Measurements from ENCODE around the gene CMIP.

The CMIP gene

DNA sequence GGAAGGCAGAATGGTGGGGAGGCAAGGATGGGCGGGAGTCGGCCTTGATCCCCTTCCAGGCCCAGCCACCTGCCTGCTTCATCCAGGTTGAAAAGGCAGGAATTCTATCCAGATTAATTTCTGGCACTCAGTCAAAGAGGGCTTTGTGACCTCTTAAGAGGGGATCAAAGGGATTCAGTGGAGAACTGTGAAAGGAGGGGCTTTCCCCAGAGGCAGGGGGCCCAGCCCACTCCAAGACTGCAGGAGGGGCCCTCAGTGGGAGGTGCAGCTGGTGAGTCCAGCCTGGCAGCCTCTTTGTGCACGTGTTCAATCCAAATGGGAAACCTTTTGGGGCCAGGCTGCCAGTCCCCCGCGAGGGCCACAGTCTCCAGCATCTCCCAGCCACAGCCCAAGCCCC is 186.0 kb downstream of the CMIP start:
- H2AFZ ChIP-seq (ENCODE audit: low read length) = no peak overlapping the region
- no peaks in the 10 kb centered on the region for H3K9me3 ChIP-seq (ENCODE audit: insufficient read depth, low read depth, low read length)
- no peak overlapping the region for H3K9ac ChIP-seq (ENCODE audit: low read depth, low read length, poor library complexity, severe bottlenecking)
- H3K36me3 ChIP-seq (ENCODE audit: insufficient read depth, low read length) = no peaks in the 10 kb centered on the region
- no peaks in the 10 kb centered on the region for H3K27me3 ChIP-seq (ENCODE audit: insufficient read depth, low read length, poor library complexity, severe bottlenecking)
- H4K20me1 ChIP-seq (ENCODE audit: insufficient read depth, low read length, poor library complexity, severe bottlenecking) = no peaks in the 10 kb centered on the region
- no peak for TF ChIP-seq EZH2phosphoT487 (IDR thresholded peaks at IDR 0.05; ENCODE audit: borderline replicate concordance)
- TF ChIP-seq, protein P1, sequence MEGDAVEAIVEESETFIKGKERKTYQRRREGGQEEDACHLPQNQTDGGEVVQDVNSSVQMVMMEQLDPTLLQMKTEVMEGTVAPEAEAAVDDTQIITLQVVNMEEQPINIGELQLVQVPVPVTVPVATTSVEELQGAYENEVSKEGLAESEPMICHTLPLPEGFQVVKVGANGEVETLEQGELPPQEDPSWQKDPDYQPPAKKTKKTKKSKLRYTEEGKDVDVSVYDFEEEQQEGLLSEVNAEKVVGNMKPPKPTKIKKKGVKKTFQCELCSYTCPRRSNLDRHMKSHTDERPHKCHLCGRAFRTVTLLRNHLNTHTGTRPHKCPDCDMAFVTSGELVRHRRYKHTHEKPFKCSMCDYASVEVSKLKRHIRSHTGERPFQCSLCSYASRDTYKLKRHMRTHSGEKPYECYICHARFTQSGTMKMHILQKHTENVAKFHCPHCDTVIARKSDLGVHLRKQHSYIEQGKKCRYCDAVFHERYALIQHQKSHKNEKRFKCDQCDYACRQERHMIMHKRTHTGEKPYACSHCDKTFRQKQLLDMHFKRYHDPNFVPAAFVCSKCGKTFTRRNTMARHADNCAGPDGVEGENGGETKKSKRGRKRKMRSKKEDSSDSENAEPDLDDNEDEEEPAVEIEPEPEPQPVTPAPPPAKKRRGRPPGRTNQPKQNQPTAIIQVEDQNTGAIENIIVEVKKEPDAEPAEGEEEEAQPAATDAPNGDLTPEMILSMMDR (conservative IDR thresholded peaks at IDR 0.05; ENCODE audit: low read length) = no peak
- H3K9me2 ChIP-seq (replicated peaks; ENCODE audit: low read depth, low read length) = no peaks in the 10 kb centered on the region
- no peaks in the 10 kb centered on the region for H3F3A ChIP-seq (ENCODE audit: low read depth)
- H3K4me2 ChIP-seq (ENCODE audit: low read depth, low read length, poor library complexity, severe bottlenecking) = no peak overlapping the region
- H3K79me2 ChIP-seq (ENCODE audit: insufficient read depth, low read length) = no peaks in the 10 kb centered on the region
- no peaks in the 10 kb centered on the region for H3K4me1 ChIP-seq (ENCODE audit: insufficient read depth, low read length, poor library complexity, severe bottlenecking)
- H3K4me3 ChIP-seq (ENCODE audit: low read length, poor library complexity, severe bottlenecking) = no peak overlapping the region

DNA sequence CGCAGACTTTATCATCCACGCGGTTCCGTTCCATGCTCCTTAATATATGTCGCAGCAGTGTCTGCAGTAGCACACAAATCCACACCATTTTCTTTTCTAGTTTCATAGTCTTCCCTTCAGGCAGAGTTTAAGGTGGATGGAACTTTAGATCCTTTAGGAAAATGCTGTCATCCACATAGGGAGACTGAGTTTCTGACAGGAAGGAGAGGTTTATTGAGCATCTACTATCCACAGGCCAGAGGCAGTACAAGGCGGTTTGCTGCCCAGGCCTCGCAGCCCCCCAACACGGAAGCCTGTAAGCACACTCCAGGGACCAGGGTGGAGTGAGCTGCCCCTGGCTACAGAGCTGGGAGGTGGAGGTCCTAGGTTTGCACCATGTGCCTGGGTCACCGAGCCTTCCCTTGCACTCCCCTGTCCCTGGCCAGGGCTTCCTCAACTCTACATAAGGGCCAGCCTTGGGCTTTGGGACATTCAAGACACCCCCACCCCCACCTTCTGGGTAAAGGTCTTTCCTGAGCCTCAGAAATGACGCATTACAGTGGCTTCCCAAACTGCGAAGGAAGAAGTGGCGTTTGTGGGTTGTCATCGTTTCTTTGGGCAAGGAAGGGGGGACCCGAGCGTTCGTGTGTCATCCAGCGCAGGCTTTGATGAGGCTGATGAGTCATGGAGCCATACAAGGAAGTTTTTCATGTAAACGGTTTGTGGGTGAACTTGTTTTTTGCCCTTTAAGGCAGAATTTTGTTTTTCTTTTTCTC is 188.0 kb downstream of the CMIP start:
- Histone ChIP-seq H3K4me1 (ENCODE audit: insufficient read depth, low read length, poor library complexity, severe bottlenecking) (no peaks in the 10 kb centered on the region), H3K4me3 (ENCODE audit: low read length, poor library complexity, severe bottlenecking) (no peak overlapping the region), H4K20me1 (ENCODE audit: insufficient read depth, low read length, poor library complexity, severe bottlenecking) (no peaks in the 10 kb centered on the region), H3K79me2 (ENCODE audit: insufficient read depth, low read length) (no peaks in the 10 kb centered on the region), H3K9ac (ENCODE audit: low read depth, low read length, poor library complexity, severe bottlenecking) (no peak overlapping the region), H3K9me2 (replicated peaks; ENCODE audit: low read depth, low read length) (no peaks in the 10 kb centered on the region), H3K27me3 (ENCODE audit: insufficient read depth, low read length, poor library complexity, severe bottlenecking) (no peaks in the 10 kb centered on the region), H3F3A (ENCODE audit: low read depth) (no peaks in the 10 kb centered on the region), H3K9me3 (ENCODE audit: insufficient read depth, low read depth, low read length) (no peaks in the 10 kb centered on the region), H3K4me2 (ENCODE audit: low read depth, low read length, poor library complexity, severe bottlenecking) (no peak overlapping the region), H2AFZ (ENCODE audit: low read length) (no peak overlapping the region), H3K36me3 (ENCODE audit: insufficient read depth, low read length) (no peaks in the 10 kb centered on the region)
- TF ChIP-seq, protein P1 (conservative IDR thresholded peaks at IDR 0.05; ENCODE audit: low read length) = no peak
- TF ChIP-seq EZH2phosphoT487 (IDR thresholded peaks at IDR 0.05; ENCODE audit: borderline replicate concordance) = no peak

DNA sequence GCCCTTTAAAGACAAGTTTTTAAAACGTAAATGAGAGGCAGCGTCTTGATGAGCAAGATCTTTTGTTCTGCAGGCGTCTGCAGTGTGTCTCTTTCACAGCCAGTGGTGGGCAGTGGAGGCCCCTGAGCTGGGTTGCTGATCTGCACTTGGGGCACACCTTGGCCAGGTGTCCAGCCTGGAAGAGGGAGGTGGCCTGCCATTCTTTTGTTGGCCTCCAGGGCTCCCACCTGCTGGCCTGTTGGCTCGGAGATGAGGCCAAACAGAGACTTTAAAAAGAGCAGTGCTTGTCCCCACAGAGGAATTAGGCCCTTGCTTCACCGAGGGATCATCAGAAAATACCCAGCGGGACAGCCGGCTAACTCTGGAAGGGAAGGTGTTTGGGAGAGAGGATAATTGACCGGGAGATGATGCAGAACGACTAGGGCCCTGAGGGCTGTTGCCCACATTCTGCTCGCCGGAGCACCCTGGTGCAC is 188.6 kb downstream of the CMIP start:
- Histone ChIP-seq H3K36me3 (ENCODE audit: insufficient read depth, low read length) (no peaks in the 10 kb centered on the region), H3K27me3 (ENCODE audit: insufficient read depth, low read length, poor library complexity, severe bottlenecking) (no peaks in the 10 kb centered on the region), H3K79me2 (ENCODE audit: insufficient read depth, low read length) (no peaks in the 10 kb centered on the region), H3K4me2 (ENCODE audit: low read depth, low read length, poor library complexity, severe bottlenecking) (no peak overlapping the region), H3K4me1 (ENCODE audit: insufficient read depth, low read length, poor library complexity, severe bottlenecking) (no peaks in the 10 kb centered on the region), H2AFZ (ENCODE audit: low read length) (no peak overlapping the region), H3K9ac (ENCODE audit: low read depth, low read length, poor library complexity, severe bottlenecking) (no peak overlapping the region), H3K9me2 (replicated peaks; ENCODE audit: low read depth, low read length) (no peaks in the 10 kb centered on the region), H3F3A (ENCODE audit: low read depth) (no peaks in the 10 kb centered on the region), H3K4me3 (ENCODE audit: low read length, poor library complexity, severe bottlenecking) (no peak overlapping the region), H4K20me1 (ENCODE audit: insufficient read depth, low read length, poor library complexity, severe bottlenecking) (no peaks in the 10 kb centered on the region), H3K9me3 (ENCODE audit: insufficient read depth, low read depth, low read length) (no peaks in the 10 kb centered on the region)
- TF ChIP-seq, protein P1 (conservative IDR thresholded peaks at IDR 0.05; ENCODE audit: low read length) = no peak; the same call in 1 of the 2 replicates
- no peak for TF ChIP-seq EZH2phosphoT487 (IDR thresholded peaks at IDR 0.05; ENCODE audit: borderline replicate concordance)

Measured in Loucy (cell line).